NCI-H748 (cell line): ENCODE data around the gene STMN3.
"Not testable (repeated sequence)": the region's sequence is repeated elsewhere in the genome, so short reads cannot be mapped to it uniquely, and the experiment has no call there.

Experiments used
- DNase-seq: peaks from one replicate; lab custom pipeline; 2025; ENCODE audit not compliant: unreplicated experiment; lab: John Stamatoyannopoulos, UW

The STMN3 gene

GRCh38 chr20:63617876-63618265 is 35.4 kb downstream of the STMN3 start:
- no peak for DNase-seq

- no peak for DNase-seq
Observed at GRCh38 chr20:63617092-63617875, 35.9 kb downstream of the STMN3 start.

GRCh38 chr20:63613863-63614594 is 39.2 kb downstream of the STMN3 start:
- peak; percentile 1 for DNase-seq

GRCh38 chr20:63612276-63612931 is 40.8 kb downstream of the STMN3 start:
- DNase-seq = no peak

- no peak for DNase-seq
Observed at GRCh38 chr20:63611646-63612045, 41.6 kb downstream of the STMN3 start.

- DNase-seq = no peak
Observed at GRCh38 chr20:63610581-63611435, 42.4 kb downstream of the STMN3 start.

GRCh38 chr20:63606686-63607085 is 46.5 kb downstream of the STMN3 start:
- no peak for DNase-seq

- no peak for DNase-seq
Observed at GRCh38 chr20:63602321-63602720, 50.9 kb downstream of the STMN3 start.

- DNase-seq = not testable (repeated sequence)
Observed at GRCh38 chr20:63601679-63602078, 51.5 kb downstream of the STMN3 start.

- DNase-seq = no peak
Observed at GRCh38 chr20:63599396-63600050, 53.7 kb downstream of the STMN3 start.

GRCh38 chr20:63598479-63599395 is 54.5 kb downstream of the STMN3 start:
- DNase-seq = no peak

GRCh38 chr20:63597651-63598478 is 55.4 kb downstream of the STMN3 start:
- no peak for DNase-seq

GRCh38 chr20:63596423-63596822 is 56.8 kb downstream of the STMN3 start:
- DNase-seq = no peak

GRCh38 chr20:63595416-63596127 is 57.7 kb downstream of the STMN3 start:
- no peak for DNase-seq

GRCh38 chr20:63594043-63594561 is 59.1 kb downstream of the STMN3 start:
- DNase-seq = no peak

- no peak for DNase-seq
Observed at GRCh38 chr20:63592661-63593060, 60.6 kb downstream of the STMN3 start.

- no peak for DNase-seq
Observed at GRCh38 chr20:63591786-63592355, 61.4 kb downstream of the STMN3 start.
